ENCODE data around the gene PARD6B.
A peak's percentile ranks its signal among the peaks of the same experiment; 100 is the strongest.

The PARD6B gene

GRCh38 chr20:50771419-50772080 lies 40.2 kb downstream of the PARD6B start:
- peak; percentile 47 for TF ChIP-seq ISL1 (CRISPR knock-in tag; IDR thresholded peaks at IDR 0.05)
- peak; percentile 91 for ATAC-seq

GRCh38 chr20:50772420-50773185 lies 41.2 kb downstream of the PARD6B start:
- ATAC-seq, result no peak
- no peak for TF ChIP-seq ZNF70 (CRISPR knock-in tag; IDR thresholded peaks at IDR 0.05)
- TF ChIP-seq ZFP30 (CRISPR knock-in tag; IDR thresholded peaks at IDR 0.05), result no peak
- no peak for TF ChIP-seq ZC3H10 (CRISPR knock-in tag; IDR thresholded peaks at IDR 0.05)
- TF ChIP-seq CSDC2 (CRISPR knock-in tag; IDR thresholded peaks at IDR 0.05), result no peak
- no peak for TF ChIP-seq ZNF8 (CRISPR knock-in tag; IDR thresholded peaks at IDR 0.05)
- TF ChIP-seq PPARA (CRISPR knock-in tag; IDR thresholded peaks at IDR 0.05; ENCODE audit: borderline replicate concordance), result no peak
- TF ChIP-seq POU6F1 (CRISPR knock-in tag; IDR thresholded peaks at IDR 0.05; ENCODE audit: borderline replicate concordance, low read depth), result no peak
- no peak for TF ChIP-seq TSHZ2 (CRISPR knock-in tag; IDR thresholded peaks at IDR 0.05)
- no peak for TF ChIP-seq ZNF565 (CRISPR knock-in tag; conservative IDR thresholded peaks at IDR 0.05; ENCODE audit: low read depth)
- TF ChIP-seq PATZ1 (CRISPR knock-in tag; IDR thresholded peaks at IDR 0.05; ENCODE audit: borderline replicate concordance), result no peak
- no peak for TF ChIP-seq ESRRG (CRISPR knock-in tag; IDR thresholded peaks at IDR 0.05)
- no peak for TF ChIP-seq RARB (CRISPR knock-in tag; IDR thresholded peaks at IDR 0.05)

GRCh38 chr20:50774515-50774914 lies 43.1 kb downstream of the PARD6B start:
- ATAC-seq, result no peak
- TF ChIP-seq ZFP30 (CRISPR knock-in tag; IDR thresholded peaks at IDR 0.05) (no peak), RARB (CRISPR knock-in tag; IDR thresholded peaks at IDR 0.05) (no peak), CSRNP3 (CRISPR knock-in tag; IDR thresholded peaks at IDR 0.05) (no peak), TCF4 (CRISPR knock-in tag; IDR thresholded peaks at IDR 0.05; ENCODE audit: borderline replicate concordance) (no peak), CREB5 (CRISPR knock-in tag; IDR thresholded peaks at IDR 0.05; ENCODE audit: low read depth) (no peak), BACH2 (CRISPR knock-in tag; IDR thresholded peaks at IDR 0.05; ENCODE audit: borderline replicate concordance) (no peak), ESRRG (CRISPR knock-in tag; IDR thresholded peaks at IDR 0.05) (no peak), ZNF8 (CRISPR knock-in tag; IDR thresholded peaks at IDR 0.05) (no peak), PATZ1 (CRISPR knock-in tag; IDR thresholded peaks at IDR 0.05; ENCODE audit: borderline replicate concordance) (no peak), ZC3H10 (CRISPR knock-in tag; IDR thresholded peaks at IDR 0.05) (no peak), GLIS3 (CRISPR knock-in tag; IDR thresholded peaks at IDR 0.05) (no peak), POU6F1 (CRISPR knock-in tag; IDR thresholded peaks at IDR 0.05; ENCODE audit: borderline replicate concordance, low read depth) (no peak), PPARA (CRISPR knock-in tag; IDR thresholded peaks at IDR 0.05; ENCODE audit: borderline replicate concordance) (no peak)
